Endothelial cell of umbilical vein (primary cell): ENCODE results near the gene ZNF460. TPM values are rescaled to one million over a fixed set of nuclear protein-coding genes. Genes with fewer than 3 reads are reported as not detected.

Experiments
- BruUV-seq: library from RNA; stranded (reverse); fragments of 400-500 nt; replicated peaks from 2 replicates; lab custom pipeline; 2021; lab: Mats Ljungman, UMichigan
- CTCF ChIA-PET: fragments of 300-600, 350-600 bp; sonication (Branson Sonifier 250); formaldehyde crosslinking; loops from one replicate; lab custom pipeline; 2021; ENCODE audit warnings: antibody characterized with exemption, inconsistent platforms; lab: Charles Lee
- POLR2A ChIA-PET: fragments of 300-600, 350-600 bp; sonication (Branson Sonifier 250); formaldehyde crosslinking; loops from one replicate; lab custom pipeline; 2021; ENCODE audit warnings: antibody characterized with exemption, inconsistent platforms; lab: Charles Lee
- DNase-seq: peaks from one replicate; pipeline ENCODE4 v3.0.0-alpha.2; 2011; ENCODE audit warnings: low read depth, low spot score
- FAIRE-seq: peaks from 2 replicates; lab custom pipeline; 2011; peaks lifted over from hg19 to GRCh38; lab: Jason Lieb, UNC
- H2AFZ ChIP-seq: 2 replicates; pipeline ENCODE4 v1.6.0; 2012; ENCODE audit warnings: low read depth, low read length, control low read depth, inconsistent platforms
- H3K27ac ChIP-seq: 2 replicates; pipeline ENCODE4 v1.5.1; 2011; ENCODE audit warnings: low read depth, mild to moderate bottlenecking, control low read depth, low read length, moderate library complexity; ENCODE audit not compliant: insufficient read depth
- H3K27me3 ChIP-seq, 2 experiments: 2 replicates each; pipeline versions ENCODE4 v1.6.0 to v1.6.1; 2011; ENCODE audit warnings: low read length in 2 of 2, mixed read lengths in 1 of 2; ENCODE audit not compliant: control insufficient read depth in 2 of 2, insufficient read depth in 2 of 2
- H3K36me3 ChIP-seq, 2 experiments: 2 replicates in 1 of 2; 3 replicates in 1 of 2; pipeline ENCODE4 v1.5.1; 2011; ENCODE audit warnings: low read length in 2 of 2, mild to moderate bottlenecking in 1 of 2, moderate library complexity in 1 of 2; ENCODE audit not compliant: control insufficient read depth in 2 of 2, insufficient read depth in 2 of 2; ENCODE audit errors: extremely low read depth in 1 of 2
- H3K4me1 ChIP-seq: 3 replicates; pipeline ENCODE4 v1.5.1; 2011; ENCODE audit warnings: mild to moderate bottlenecking, low read length; ENCODE audit not compliant: control insufficient read depth, insufficient read depth; ENCODE audit errors: extremely low read depth
- H3K4me2 ChIP-seq: 2 replicates; pipeline ENCODE4 v1.6.1; 2011; ENCODE audit warnings: low read length, control low read depth, mixed read lengths; ENCODE audit not compliant: insufficient read depth
- H3K4me3 ChIP-seq, 3 experiments: fragments of 200-600 bp in 1 of 3; sonication (generic), shearing (Covaris generic) in 1 of 3; replicated peaks in 1 of 3; 2 replicates each; pipeline ENCODE4 v1.5.1; 2011 to 2016; ENCODE audit warnings: control low read depth in 3 of 3, low read length in 3 of 3, mild to moderate bottlenecking in 2 of 3, inconsistent platforms in 1 of 3, low read depth in 1 of 3, moderate library complexity in 1 of 3; ENCODE audit not compliant: insufficient read depth in 1 of 3
- H3K79me2 ChIP-seq: 2 replicates; pipeline ENCODE4 v1.6.0; 2012; ENCODE audit warnings: low read length, inconsistent platforms; ENCODE audit not compliant: control insufficient read depth, insufficient read depth
- H3K9ac ChIP-seq: replicated peaks from 2 replicates; pipeline ENCODE3; 2011; ENCODE audit warnings: low read length, control low read depth; ENCODE audit not compliant: insufficient read depth; ENCODE audit errors: extremely low read depth
- H3K9me1 ChIP-seq: replicated peaks from 3 replicates; pipeline ENCODE4 v1.6.0; 2011; ENCODE audit warnings: mild to moderate bottlenecking, low read length; ENCODE audit not compliant: control insufficient read depth, insufficient read depth; ENCODE audit errors: extremely low read depth
- H3K9me3 ChIP-seq: replicated peaks from 2 replicates; pipeline ENCODE4 v1.5.1; 2012; ENCODE audit warnings: low read length, inconsistent platforms; ENCODE audit not compliant: control insufficient read depth, insufficient read depth
- H4K20me1 ChIP-seq: replicated peaks from 2 replicates; pipeline ENCODE3; 2011; ENCODE audit warnings: mild to moderate bottlenecking, low read length; ENCODE audit not compliant: control insufficient read depth, insufficient read depth; ENCODE audit errors: extremely low read depth
- CTCF ChIP-seq, 2 donors: IDR thresholded peaks; 1 replicate in 1 of 2; 2 replicates in 1 of 2; pipeline ENCODE4 v1.5.1; 2011; ENCODE audit warnings: low read length in 2 of 2, mild to moderate bottlenecking in 2 of 2, moderate library complexity in 2 of 2, control low read depth in 1 of 2, inconsistent platforms in 1 of 2, low read depth in 1 of 2; ENCODE audit not compliant: insufficient read depth in 1 of 2; ENCODE audit errors: extremely low read depth in 1 of 2
- EZH2 ChIP-seq: IDR thresholded peaks from 2 replicates; pipeline ENCODE4 v1.6.1; 2012; ENCODE audit warnings: borderline replicate concordance, low read depth, mild to moderate bottlenecking, moderate library complexity, low read length, inconsistent platforms; ENCODE audit not compliant: severe bottlenecking
- FOS ChIP-seq: IDR thresholded peaks from 2 replicates; pipeline ENCODE4 v1.6.1; 2011; ENCODE audit warnings: mild to moderate bottlenecking, low read length, moderate library complexity, borderline replicate concordance; ENCODE audit not compliant: insufficient read depth
- GATA2 ChIP-seq: IDR thresholded peaks from 2 replicates; pipeline ENCODE4 v1.7.0; 2011; ENCODE audit warnings: low read depth, mild to moderate bottlenecking, moderate library complexity, mixed read lengths, low read length; ENCODE audit not compliant: insufficient read length, insufficient read depth
- JUN ChIP-seq: IDR thresholded peaks from 2 replicates; pipeline ENCODE4 v1.6.1; 2011; ENCODE audit warnings: borderline replicate concordance, low read depth; ENCODE audit not compliant: insufficient read length, insufficient read depth
- MAX ChIP-seq: IDR thresholded peaks from 2 replicates; pipeline ENCODE4 v1.6.1; 2011; ENCODE audit not compliant: insufficient read depth, insufficient read length
- MYC ChIP-seq: IDR thresholded peaks from one replicate; pipeline ENCODE4 v1.6.1; 2011; ENCODE audit warnings: mild to moderate bottlenecking, low read depth, low read length
- POLR2A ChIP-seq: IDR thresholded peaks from 2 replicates; pipeline ENCODE4 v1.6.1; 2012; ENCODE audit warnings: low read depth, mild to moderate bottlenecking, control low read depth, low read length
- POLR2AphosphoS5 ChIP-seq: IDR thresholded peaks from 2 replicates; pipeline ENCODE4 v1.6.1; 2012; ENCODE audit warnings: low read depth, mild to moderate bottlenecking, control low read depth, low read length, moderate library complexity; ENCODE audit not compliant: insufficient read depth
- dilution Hi-C: fragments of 300-500 bp; cut with MboI; formaldehyde crosslinking; loops from one replicate; pipeline ENCODE4 v1.15.0; 2019; ENCODE audit warnings: low sequenced_read_pairs; ENCODE audit not compliant: extremely low pct_ligation_motif_present
- intact Hi-C: fragments of 100-400 bp; cut with micrococcal nuclease; formaldehyde crosslinking; loops from one replicate; pipeline ENCODE4 v1.10.0; 2022
- polyA plus RNA-seq, 4 experiments: library from polyadenylated mRNA; depleted of rRNA in 3 of 4; stranded (reverse) in 3 of 4; unstranded in 1 of 4; fragments of >200 nt; gene quantifications; 2 replicates each; pipeline versions ENCODE4 v1.2.1 to v1.2.3, GENCODE V29; 2011 to 2012; ENCODE audit warnings: missing spikeins in 1 of 4
- total RNA-seq: library from RNA; stranded (reverse); gene quantifications from 2 replicates; pipeline ENCODE4 v1.2.3, GENCODE V29; 2021

ZNF460 gene
- total and polyA plus RNA-seq, 2 donors (not counting 3 experiments of a cell fraction or from before 2014, with no cell fraction given), result 4.5 to 26.9 TPM

GRCh38 chr19:57263244-57263741, 17.0 kb upstream of the ZNF460 start:
- no peak for FAIRE-seq
- H3K9me3 ChIP-seq, result no peaks in the 10 kb centered on the region
- H4K20me1 ChIP-seq, result no peaks in the 10 kb centered on the region
- no peak for DNase-seq
- BruUV-seq, result no TSS peak
- no peaks in the 10 kb centered on the region for H3K4me1 ChIP-seq
- POLR2A ChIA-PET, result no interaction called here
- H3K4me2 ChIP-seq, result no peak overlapping the region
- CTCF ChIA-PET, result no interaction called here
- H3K27ac ChIP-seq, result no peak overlapping the region
- H3K36me3 ChIP-seq, result no peaks in the 10 kb centered on the region
- intact Hi-C loops (no loop called here), dilution Hi-C loops (no loop called here)
- no peak overlapping the region for H3K9ac ChIP-seq
- no peak overlapping the region for H2AFZ ChIP-seq
- H3K27me3 ChIP-seq, result no peaks in the 10 kb centered on the region
- H3K4me3 ChIP-seq, result no peak overlapping the region
- TF ChIP-seq FOS, result no peak
- TF ChIP-seq CTCF (IDR thresholded peaks at IDR 0.05; ENCODE audit: extremely low read depth in 1 of 2, insufficient read depth in 1 of 2, low read depth in 1 of 2, low read length in 2 of 2), result no peak
- TF ChIP-seq EZH2, result no peak
- TF ChIP-seq GATA2, result no peak
- no peak for TF ChIP-seq JUN
- no peak for TF ChIP-seq POLR2AphosphoS5
- no peak for TF ChIP-seq MYC
- no peak for TF ChIP-seq POLR2A
- TF ChIP-seq MAX, result no peak
- H3K79me2 ChIP-seq, result peaks cover 4% of the 10 kb centered on the region
- no peaks in the 10 kb centered on the region for H3K9me1 ChIP-seq
